GM04503 (cell line): ENCODE data around the gene ADIPOR2.

Source experiments
- DNase-seq: peaks from one replicate; pipeline ENCODE4 v3.0.0-alpha.2; 2012; ENCODE audit warnings: low read depth

ADIPOR2 gene

GRCh38 chr12:1777798-1778197 is 86.9 kb downstream of the ADIPOR2 start:
- peak; percentile 59 for DNase-seq

GRCh38 chr12:1778911-1779310 is 88.0 kb downstream of the ADIPOR2 start:
- DNase-seq, result no peak

- DNase-seq, result no peak
These were observed 88.9 kb downstream of the ADIPOR2 start for GRCh38 chr12:1779783-1780182.

- no peak for DNase-seq
These were observed 90.9 kb downstream of the ADIPOR2 start for GRCh38 chr12:1781772-1782171.

GRCh38 chr12:1782215-1782614 is 91.3 kb downstream of the ADIPOR2 start:
- no peak for DNase-seq

GRCh38 chr12:1787714-1788113 is 96.8 kb downstream of the ADIPOR2 start:
- no peak for DNase-seq

GRCh38 chr12:1790444-1790843 is 99.6 kb downstream of the ADIPOR2 start:
- DNase-seq, result no peak

GRCh38 chr12:1791104-1791841 is 100.4 kb downstream of the ADIPOR2 start:
- DNase-seq, result no peak

- no peak for DNase-seq
These were observed 101.5 kb downstream of the ADIPOR2 start for GRCh38 chr12:1792406-1792805.

- no peak for DNase-seq
These were observed 102.7 kb downstream of the ADIPOR2 start for GRCh38 chr12:1793426-1794210.

GRCh38 chr12:1794440-1795090 is 103.7 kb downstream of the ADIPOR2 start:
- no peak for DNase-seq

- no peak for DNase-seq
These were observed 104.4 kb downstream of the ADIPOR2 start for GRCh38 chr12:1795221-1795784.

- DNase-seq, result peak; percentile 37
These were observed 105.1 kb downstream of the ADIPOR2 start for GRCh38 chr12:1795785-1796514.

- no peak for DNase-seq
These were observed 105.7 kb downstream of the ADIPOR2 start for GRCh38 chr12:1796515-1797010.

GRCh38 chr12:1797011-1797901 is 106.4 kb downstream of the ADIPOR2 start:
- DNase-seq, result no peak

GRCh38 chr12:1797991-1798640 is 107.2 kb downstream of the ADIPOR2 start:
- DNase-seq, result no peak

GRCh38 chr12:1798641-1799020 is 107.8 kb downstream of the ADIPOR2 start:
- no peak for DNase-seq

- no peak for DNase-seq
These were observed 108.4 kb downstream of the ADIPOR2 start for GRCh38 chr12:1799051-1799881.

GRCh38 chr12:1799882-1800400 is 109.1 kb downstream of the ADIPOR2 start:
- no peak for DNase-seq
